ENCODE data around the gene IGFL4.

IGFL4 gene

DNA sequence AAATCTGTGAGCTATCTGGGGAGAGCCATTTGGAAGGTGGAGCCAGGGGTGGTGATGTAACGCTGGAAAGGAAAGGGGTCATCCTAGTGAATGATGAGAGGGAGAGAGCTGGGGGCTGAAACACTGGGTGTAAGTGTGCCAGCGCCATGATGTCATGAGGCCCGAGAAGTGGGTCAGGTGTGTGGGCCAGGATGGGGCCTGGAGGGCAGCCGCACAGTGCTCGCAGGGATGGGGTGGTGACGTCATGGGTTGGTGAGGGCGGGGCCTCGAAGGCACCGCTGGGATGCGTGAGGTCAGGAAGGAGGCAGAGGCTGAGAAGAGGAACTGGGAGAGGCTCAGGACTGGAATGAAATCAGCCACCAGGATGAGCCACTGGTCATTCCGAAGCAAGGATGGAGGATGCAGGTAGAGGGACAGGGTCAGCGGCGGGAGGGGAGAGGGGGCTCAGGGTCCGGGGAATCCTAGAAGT is 41.1 kb downstream of the IGFL4 start:
- no peak overlapping the region for H3K4me3 ChIP-seq
- no peak overlapping the region for H3K9ac ChIP-seq

DNA sequence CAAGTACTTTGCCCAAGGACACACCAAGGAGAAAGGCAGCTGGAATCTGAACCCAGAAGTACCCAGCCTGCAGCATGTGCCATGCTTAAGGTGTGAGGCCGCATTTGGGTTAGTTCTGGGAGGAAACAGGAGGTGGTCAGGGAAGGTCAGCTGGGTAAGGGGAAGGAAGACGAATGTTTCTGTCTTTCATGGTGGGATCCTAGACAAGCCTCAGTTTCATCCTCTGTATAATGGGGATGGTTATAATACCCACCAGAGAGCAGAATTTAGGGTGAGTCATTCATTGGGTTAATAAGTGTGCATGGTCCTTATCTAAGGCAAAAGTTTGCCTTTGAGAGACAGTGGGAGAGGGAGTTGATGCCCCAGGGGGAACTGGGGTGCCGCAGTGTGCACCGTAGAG is 42.0 kb downstream of the IGFL4 start:
- Histone ChIP-seq H3K4me3 (no peak overlapping the region), H3K9me3 (replicated peaks in 1 of 11) (no peaks in the 10 kb centered on the region), H3K4me2 (peak overlapping the region in 9 of 11 experiments; percentile 2 to 58 (median 50); a peak in 11 of 22 replicates), H3K36me3 (peaks cover 0 to 28% (median 13%) of the 10 kb centered on the region in 11 experiments; a peak in 13 of 22 replicates), H4K20me1 (peaks cover 0 to 55% (median 36%) of the 10 kb centered on the region in 11 experiments; a peak in 19 of 22 replicates), H3K4me1 (peaks cover 20 to 44% (median 36%) of the 10 kb centered on the region in 10 experiments), H3K27ac (no peak overlapping the region), H3K27me3 (peaks cover 18 to 31% (median 28%) of the 10 kb centered on the region in 11 experiments), H3K9ac (no peak overlapping the region)
- no peak for TF ChIP-seq Cebpa-rat (IDR thresholded peaks at IDR 0.05)

More for the DNA sequence above, 41.1 kb downstream of the IGFL4 start:
- no peak for TF ChIP-seq Cebpa-rat (IDR thresholded peaks at IDR 0.05)
- Histone ChIP-seq H3K27me3 (peaks cover 18 to 31% (median 28%) of the 10 kb centered on the region in 11 experiments), H3K27ac (no peak overlapping the region), H3K36me3 (peaks cover 0 to 36% (median 14%) of the 10 kb centered on the region in 11 experiments; a peak in 15 of 22 replicates), H3K9me3 (replicated peaks in 1 of 11) (no peaks in the 10 kb centered on the region), H3K4me2 (peak overlapping the region; percentile 24 to 58 (median 51); a peak in 19 of 22 replicates), H3K4me1 (peaks cover 20 to 40% (median 30%) of the 10 kb centered on the region in 10 experiments), H4K20me1 (peaks cover 0 to 55% (median 36%) of the 10 kb centered on the region in 11 experiments; a peak in 19 of 22 replicates)

- no peak overlapping the region for H3K4me3 ChIP-seq
- peak overlapping the region in 1 of 11 experiments; percentile 96; a peak in 1 of 22 replicates for H3K4me2 ChIP-seq
- H3K27me3 ChIP-seq, result peaks cover 18 to 31% (median 28%) of the 10 kb centered on the region in 11 experiments
- no peak for TF ChIP-seq Cebpa-rat (IDR thresholded peaks at IDR 0.05)
- peaks cover 0 to 15% (median 0%) of the 10 kb centered on the region in 11 experiments; a peak in 5 of 22 replicates for H3K36me3 ChIP-seq
- peaks cover 20 to 44% (median 36%) of the 10 kb centered on the region in 10 experiments for H3K4me1 ChIP-seq
- no peak overlapping the region for H3K9ac ChIP-seq
- no peak overlapping the region for H3K27ac ChIP-seq
- H3K9me3 ChIP-seq (replicated peaks in 1 of 11), result no peaks in the 10 kb centered on the region
- peaks cover 0 to 41% (median 36%) of the 10 kb centered on the region in 11 experiments; a peak in 19 of 22 replicates for H4K20me1 ChIP-seq
These were observed 43.9 kb downstream of the IGFL4 start for GRCh38 chr19:45996933-45997332.

DNA sequence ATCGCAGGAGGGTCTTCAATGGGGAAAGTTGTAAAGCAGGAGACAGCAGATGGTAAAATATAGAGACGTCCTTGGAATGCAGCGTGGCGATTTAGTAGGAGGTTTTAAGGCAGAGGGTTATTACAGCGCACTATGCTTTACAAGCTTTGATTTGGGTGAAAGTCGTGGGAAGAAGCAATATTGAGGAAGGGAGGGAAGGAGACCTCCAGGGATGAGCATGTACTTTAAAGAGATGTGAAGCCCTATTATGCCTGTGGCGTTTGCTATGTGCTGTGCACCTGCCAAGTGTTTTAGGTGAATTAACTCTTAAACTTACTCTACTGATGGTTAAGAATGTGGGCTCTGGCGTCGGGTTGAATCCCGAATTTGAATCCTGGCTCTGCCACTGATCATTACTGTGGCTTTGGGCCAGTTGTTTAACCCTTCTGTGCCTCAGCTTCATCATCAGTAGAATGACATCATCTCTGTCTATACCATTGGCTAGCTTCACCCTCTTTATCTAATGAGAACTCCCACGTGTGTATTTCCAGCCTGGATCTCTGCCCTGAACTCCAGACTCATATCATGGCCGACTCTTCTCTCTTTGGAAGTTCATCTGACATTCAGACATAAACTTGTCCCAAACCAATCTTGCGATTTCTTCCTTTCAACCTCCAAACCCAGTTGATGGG is 45.0 kb downstream of the IGFL4 start:
- Histone ChIP-seq H3K4me1 (peaks cover 20 to 44% (median 36%) of the 10 kb centered on the region in 10 experiments), H3K9me3 (replicated peaks in 1 of 11) (no peaks in the 10 kb centered on the region), H3K4me2 (peak overlapping the region; percentile 84 to 99 (median 94)), H3K4me3 (peak overlapping the region; percentile 71 to 85 (median 80)), H3K27ac (peak overlapping the region; percentile 37 to 79 (median 65); a peak in 21 of 22 replicates), H3K9ac (peak overlapping the region; percentile 73 to 88 (median 82)), H3K27me3 (peaks cover 17 to 29% (median 27%) of the 10 kb centered on the region in 11 experiments), H3K36me3 (peaks cover 0 to 15% (median 0%) of the 10 kb centered on the region in 11 experiments; a peak in 4 of 22 replicates), H4K20me1 (peaks cover 0 to 30% (median 28%) of the 10 kb centered on the region in 11 experiments; a peak in 19 of 22 replicates)
- TF ChIP-seq Cebpa-rat (IDR thresholded peaks at IDR 0.05), result no peak

DNA sequence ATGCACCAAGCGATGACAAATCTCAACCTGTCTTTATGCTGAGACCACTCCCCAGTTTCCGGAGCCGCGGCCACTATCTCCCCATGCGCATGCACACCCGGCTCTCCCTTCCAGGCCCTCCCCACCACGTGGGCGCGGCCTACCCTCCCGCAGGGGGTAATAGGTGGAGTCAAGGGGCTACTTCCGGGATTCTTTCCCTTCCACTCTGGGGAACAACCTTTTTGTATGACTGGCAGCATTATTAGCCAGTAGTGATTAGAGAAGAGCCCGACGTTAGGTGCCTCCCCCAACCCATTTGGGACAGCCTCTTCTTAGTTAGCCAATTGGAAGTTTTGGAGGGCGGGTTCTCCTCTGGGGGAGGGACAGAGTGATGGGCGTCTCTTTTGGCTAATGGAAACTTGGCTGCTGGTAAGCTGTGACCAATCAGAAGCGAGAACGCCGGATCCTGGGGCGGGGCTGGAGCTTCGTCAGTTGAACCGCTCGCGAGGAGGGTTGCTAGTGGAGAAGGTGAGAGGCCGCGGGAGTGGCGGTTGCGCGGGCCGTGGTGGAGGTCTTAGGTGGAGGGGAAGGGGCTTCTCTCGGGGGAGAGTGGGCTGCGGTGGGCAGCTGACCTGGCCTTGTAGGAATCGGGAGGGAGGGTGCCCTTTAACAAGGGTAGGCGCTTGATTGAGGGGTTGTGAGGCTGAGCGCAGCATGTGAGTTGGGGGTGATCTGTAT is 45.6 kb downstream of the IGFL4 start, which contains the start of gene CCDC61:
CCDC61 (plus strand) TSS at position 470 of the 717 bp plus-strand sequence. CDS start 7,552 bp downstream, outside the sequence.
- peak within 1 kb of the TSS; percentile 71 to 85 (median 80) for H3K4me3 ChIP-seq
- H3K36me3 ChIP-seq, result peaks cover 0 to 15% (median 0%) of the 10 kb centered on the region in 11 experiments; a peak in 4 of 22 replicates
- TF ChIP-seq Cebpa-rat (IDR thresholded peaks at IDR 0.05), result no peak
- peak within 1 kb of the TSS; percentile 73 to 88 (median 82) for H3K9ac ChIP-seq
- peaks cover 10 to 22% (median 20%) of the 10 kb centered on the region in 11 experiments for H3K27me3 ChIP-seq
- peak within 1 kb of the TSS; percentile 37 to 79 (median 65); a peak in 21 of 22 replicates for H3K27ac ChIP-seq
- H3K4me2 ChIP-seq, result peak within 1 kb of the TSS; percentile 84 to 99 (median 94)
- H4K20me1 ChIP-seq, result peaks cover 0 to 24% (median 22%) of the 10 kb centered on the region in 11 experiments; a peak in 18 of 22 replicates
- H3K4me1 ChIP-seq, result peaks cover 14 to 37% (median 32%) of the 10 kb centered on the region in 10 experiments
- H3K9me3 ChIP-seq (replicated peaks in 1 of 11), result no peaks in the 10 kb centered on the region

- Histone ChIP-seq H3K4me2 (peak overlapping the region; percentile 62 to 90 (median 74)), H3K4me3 (peak overlapping the region; percentile 51 to 79 (median 65)), H4K20me1 (peaks cover 0 to 18% (median 15%) of the 10 kb centered on the region in 11 experiments; a peak in 18 of 22 replicates), H3K9me3 (replicated peaks in 1 of 11) (no peaks in the 10 kb centered on the region), H3K9ac (peak overlapping the region; percentile 13 to 67 (median 54); a peak in 19 of 22 replicates), H3K27me3 (peaks cover 3 to 16% (median 13%) of the 10 kb centered on the region in 11 experiments), H3K4me1 (peaks cover 9 to 31% (median 26%) of the 10 kb centered on the region in 10 experiments), H3K27ac (peak overlapping the region in 6 of 11 experiments; percentile 11 to 54 (median 35); a peak in 8 of 22 replicates), H3K36me3 (peaks cover 0 to 15% (median 0%) of the 10 kb centered on the region in 11 experiments; a peak in 4 of 22 replicates)
- no peak for TF ChIP-seq Cebpa-rat (IDR thresholded peaks at IDR 0.05)
These were observed 46.3 kb downstream of the IGFL4 start for GRCh38 chr19:45994456-45994997.

DNA sequence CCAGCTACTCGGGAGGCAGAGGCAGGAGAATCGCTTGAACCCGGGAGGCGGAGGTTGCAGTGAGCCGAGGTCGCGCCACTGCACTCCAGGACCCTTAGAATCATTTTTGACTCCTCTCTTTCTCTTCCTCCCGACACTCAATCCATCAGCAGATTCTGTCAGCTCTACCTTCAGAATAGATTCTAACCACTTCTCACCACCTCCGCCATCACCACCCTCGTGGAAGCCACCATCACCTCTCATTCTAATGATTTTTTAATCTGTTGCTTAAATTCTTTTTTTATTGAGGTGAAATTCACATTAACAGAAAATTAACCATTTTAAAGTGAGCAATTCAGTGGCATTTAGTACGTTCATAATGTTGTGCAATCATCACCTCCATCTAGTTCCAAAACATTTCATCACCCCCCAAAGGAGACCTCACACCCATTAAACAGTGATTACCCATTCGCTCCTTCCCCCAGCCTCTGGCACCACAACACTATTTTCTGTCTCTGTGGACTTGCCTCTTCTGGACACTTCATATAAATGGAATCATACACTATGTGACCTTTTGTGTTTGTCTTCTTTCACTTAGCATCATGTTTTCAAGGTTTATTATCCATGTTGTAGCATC is 50.6 kb downstream of the IGFL4 start:
- H3K27me3 ChIP-seq, result no peaks in the 10 kb centered on the region
- TF ChIP-seq Cebpa-rat (IDR thresholded peaks at IDR 0.05), result peak in 3 of 11 experiments; percentile 28 to 83 (median 58); a peak in 5 of 22 replicates
- no peak overlapping the region for H3K4me2 ChIP-seq
- H3K4me1 ChIP-seq, result peaks cover 0 to 21% (median 12%) of the 10 kb centered on the region in 10 experiments; a peak in 14 of 20 replicates
- no peaks in the 10 kb centered on the region for H4K20me1 ChIP-seq
- H3K4me3 ChIP-seq, result no peak overlapping the region
- H3K27ac ChIP-seq, result no peak overlapping the region
- H3K9me3 ChIP-seq (replicated peaks in 1 of 11), result no peaks in the 10 kb centered on the region
- no peaks in the 10 kb centered on the region for H3K36me3 ChIP-seq
- no peak overlapping the region for H3K9ac ChIP-seq

Data from BLaER1 treated with 17β-estradiol and CSF1 and Interleukin-3, amounts not matched to agents 10 nM and 100 nM (cell line).